HT1080 (cell line): ENCODE measurements around the gene CDK5RAP1. TPM values are rescaled to one million over a fixed set of nuclear protein-coding genes. Genes with fewer than 3 reads are reported as not detected.

Experiments
- total RNA-seq: library from RNA; depleted of rRNA; stranded (reverse); fragments of >200 nt; shearing (Covaris generic); gene quantifications from 2 replicates; pipeline ENCODE4 v1.2.3, GENCODE V29; 2014; rRNA removed

Gene CDK5RAP1
- total RNA-seq, 1 experiment from 2014 or later = 42.7 TPM

Other genes with a start within 250 kb of the CDK5RAP1 start
- gene BPIFA2, start 233.4 kb downstream of the CDK5RAP1 start, total RNA-seq = not detected in 2 replicates
- gene BPIFA3, start 184.2 kb downstream of the CDK5RAP1 start, total RNA-seq = not detected in 2 replicates
- not detected in 2 replicates for gene BPIFA1, start 165.5 kb downstream of the CDK5RAP1 start, total RNA-seq
- not detected in 2 replicates for gene BPIFB1, start 118.3 kb downstream of the CDK5RAP1 start, total RNA-seq
- 12.3 and 14.6 TPM in 2 replicates for gene SNTA1, start 42.2 kb upstream of the CDK5RAP1 start, total RNA-seq
- gene CBFA2T2, start 88.6 kb upstream of the CDK5RAP1 start, total RNA-seq = 2.4 and 2.9 TPM in 2 replicates